Measurements from ENCODE around the gene LDHAL6B. TPM values are rescaled to one million over a fixed set of nuclear protein-coding genes. Genes with fewer than 3 reads are reported as not detected.
A peak's percentile ranks its signal among the peaks of the same experiment; 100 is the strongest.

Gene LDHAL6B
- polyA plus RNA-seq, 1 of the 3 experiments (the other 2 are of a cell fraction) = not detected

DNA sequence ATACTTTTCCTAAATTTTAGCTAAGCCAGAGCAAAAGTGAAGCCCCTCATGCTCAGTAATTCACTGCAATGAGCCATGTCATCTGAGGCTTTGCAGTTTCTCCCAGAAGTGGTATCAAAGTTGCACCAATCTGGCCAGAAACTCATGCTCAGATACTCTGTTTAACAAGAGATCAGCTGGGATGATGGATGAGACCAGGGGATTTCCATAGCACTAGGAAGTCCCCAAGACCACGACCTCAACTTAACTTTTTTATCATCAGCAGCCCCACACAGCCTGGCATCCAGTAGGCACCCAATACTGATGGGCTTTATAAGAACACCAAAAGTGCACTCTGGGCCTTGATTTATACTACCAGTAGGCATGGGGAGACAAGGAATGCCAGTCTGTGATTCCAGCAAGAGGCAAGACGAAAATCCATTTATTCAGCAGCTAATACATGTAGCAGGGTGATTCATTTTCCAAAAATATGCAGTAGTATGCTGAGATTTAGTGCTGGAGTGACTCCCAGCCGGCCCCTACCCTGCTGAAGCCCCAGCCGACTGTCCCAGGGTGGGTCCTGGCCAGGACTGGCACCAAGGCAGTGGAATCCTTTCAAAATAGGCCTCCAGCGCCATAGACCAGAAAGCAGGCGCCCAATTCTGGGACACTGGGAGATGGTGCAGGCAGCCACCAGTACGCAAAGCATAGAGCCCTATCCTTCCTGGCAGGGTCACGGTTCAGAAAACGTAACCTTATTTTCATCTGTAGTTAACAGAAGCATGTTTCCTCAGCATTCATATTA is 612 bp upstream of the LDHAL6B start:
- no peaks in the 10 kb centered on the region for H3K9me3 ChIP-seq

GRCh38 chr15:59208613-59209249 is 2.1 kb downstream of the LDHAL6B start:
- H3K9ac ChIP-seq = no peak overlapping the region
- TF ChIP-seq NFIC (IDR thresholded peaks at IDR 0.05; ENCODE audit: borderline replicate concordance) (0 out of 2 replicates have a peak, but pooled peaks have one; percentile 4), YY1 (IDR thresholded peaks at IDR 0.05; ENCODE audit: low read depth) (no peak)
- WGBS (ENCODE audit: low lambda C conversion rate) = 92% methylated on average over 7 of the region's 7 CpGs
- H3K9me3 ChIP-seq = no peaks in the 10 kb centered on the region
- H3K36me3 ChIP-seq (replicated peaks in 1 of 2; ENCODE audit: control insufficient read depth in 1 of 2, insufficient read depth in 2 of 2, low read length in 1 of 2) = peaks cover 26 to 44% of the 10 kb centered on the region in 2 experiments
- H3F3A ChIP-seq (replicated peaks; ENCODE audit: insufficient read depth) = peaks cover 5% of the 10 kb centered on the region
- H3K4me1 ChIP-seq (ENCODE audit: control insufficient read depth in 1 of 2, insufficient read depth in 2 of 2, low read depth in 1 of 2, low read length in 1 of 2) = no peaks in the 10 kb centered on the region
- no peaks in the 10 kb centered on the region for H3K79me2 ChIP-seq (ENCODE audit: insufficient read depth)
- H4K20me1 ChIP-seq (ENCODE audit: insufficient read depth) = no peaks in the 10 kb centered on the region
- no peak for DNase-seq
- no peak overlapping the region for H3K4me2 ChIP-seq
- ChIA-PET POLR2A (no interaction called here), CTCF (interaction anchor here (0.7 to 0.9 kb wide), 2 partner anchors 24 to 34 kb away, joined by 3 read pairs; no protein-coding TSS in a partner anchor)
- H3K27ac ChIP-seq (ENCODE audit: low read depth in 2 of 2, low read length in 1 of 2) = peak overlapping the region in 1 of 2 experiments; percentile 52; a peak in 2 of 4 replicates
- no peaks in the 10 kb centered on the region for H3K9me2 ChIP-seq
- H3K4me3 ChIP-seq (ENCODE audit: low read depth in 2 of 2, low read length in 1 of 2) = no peak overlapping the region
- no peaks in the 10 kb centered on the region for H3K27me3 ChIP-seq (ENCODE audit: insufficient read depth)
- no peak overlapping the region for H2AFZ ChIP-seq (ENCODE audit: low read depth)

More for the DNA sequence above, 612 bp upstream of the LDHAL6B start:
- H3K9ac ChIP-seq = no peak overlapping the region
- H3K27ac ChIP-seq (ENCODE audit: low read depth in 2 of 2, low read length in 1 of 2) = no peak overlapping the region; a peak in 1 of 4 replicates
- peaks cover 10% of the 10 kb centered on the region for H3F3A ChIP-seq (replicated peaks; ENCODE audit: insufficient read depth)
- TF ChIP-seq TEAD4 (IDR thresholded peaks at IDR 0.05; ENCODE audit: borderline replicate concordance, insufficient read depth) (no peak), RAD21 (IDR thresholded peaks at IDR 0.05; ENCODE audit: low read length) (no peak), MEF2A (IDR thresholded peaks at IDR 0.05; ENCODE audit: borderline replicate concordance, low read depth) (no peak), TAF1 (IDR thresholded peaks at IDR 0.05; ENCODE audit: borderline replicate concordance, low read depth, low read length) (no peak), MAX (IDR thresholded peaks at IDR 0.05; ENCODE audit: low read depth) (no peak), CHD2 (IDR thresholded peaks at IDR 0.05; ENCODE audit: low read length, partially characterized antibody) (no peak), FOSL2 (IDR thresholded peaks at IDR 0.05; ENCODE audit: borderline replicate concordance, low read depth) (no peak)
- TF ChIP-seq, protein P1, sequence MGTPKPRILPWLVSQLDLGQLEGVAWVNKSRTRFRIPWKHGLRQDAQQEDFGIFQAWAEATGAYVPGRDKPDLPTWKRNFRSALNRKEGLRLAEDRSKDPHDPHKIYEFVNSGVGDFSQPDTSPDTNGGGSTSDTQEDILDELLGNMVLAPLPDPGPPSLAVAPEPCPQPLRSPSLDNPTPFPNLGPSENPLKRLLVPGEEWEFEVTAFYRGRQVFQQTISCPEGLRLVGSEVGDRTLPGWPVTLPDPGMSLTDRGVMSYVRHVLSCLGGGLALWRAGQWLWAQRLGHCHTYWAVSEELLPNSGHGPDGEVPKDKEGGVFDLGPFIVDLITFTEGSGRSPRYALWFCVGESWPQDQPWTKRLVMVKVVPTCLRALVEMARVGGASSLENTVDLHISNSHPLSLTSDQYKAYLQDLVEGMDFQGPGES (IDR thresholded peaks at IDR 0.05; ENCODE audit: low read depth, low read length) = no peak
- WGBS (ENCODE audit: low lambda C conversion rate) = 67% methylated on average over 9 of the region's 9 CpGs
- H2AFZ ChIP-seq (ENCODE audit: low read depth) = no peak overlapping the region
- no peaks in the 10 kb centered on the region for H3K79me2 ChIP-seq (ENCODE audit: insufficient read depth)
- ChIA-PET CTCF (interaction anchor here (1.5 kb wide), 1 partner anchor 31 kb away, joined by 4 read pairs; no protein-coding TSS in a partner anchor), POLR2A (no interaction called here)
- peaks cover 32 to 54% of the 10 kb centered on the region in 2 experiments for H3K36me3 ChIP-seq (replicated peaks in 1 of 2; ENCODE audit: control insufficient read depth in 1 of 2, insufficient read depth in 2 of 2, low read length in 1 of 2)
- no peak overlapping the region for H3K4me2 ChIP-seq
- H3K9me2 ChIP-seq = no peaks in the 10 kb centered on the region
- no peaks in the 10 kb centered on the region for H3K27me3 ChIP-seq (ENCODE audit: insufficient read depth)
- DNase-seq = no peak
- no peaks in the 10 kb centered on the region for H3K4me1 ChIP-seq (ENCODE audit: control insufficient read depth in 1 of 2, insufficient read depth in 2 of 2, low read depth in 1 of 2, low read length in 1 of 2)
- no peaks in the 10 kb centered on the region for H4K20me1 ChIP-seq (ENCODE audit: insufficient read depth)
- H3K4me3 ChIP-seq (ENCODE audit: low read depth in 2 of 2, low read length in 1 of 2) = no peak overlapping the region
